Parathyroid adenoma (tissue), 2 donors: ENCODE data around the gene RCVRN.

Experiments used
- H2AFZ ChIP-seq: fragments of 300-600 bp; sonication (generic); one replicate; pipeline ENCODE4 v1.7.0; 2017; ENCODE audit warnings: antibody characterized with exemption, mild to moderate bottlenecking
- H3K27ac ChIP-seq: fragments of 300-600 bp; sonication (generic); one replicate; pipeline ENCODE4 v1.7.0; 2017
- H3K27me3 ChIP-seq: fragments of 300-600 bp; sonication (generic); one replicate; pipeline ENCODE4 v1.7.0; 2017; ENCODE audit warnings: low read length; ENCODE audit not compliant: control insufficient read depth, insufficient read depth
- H3K36me3 ChIP-seq: fragments of 300-600 bp; sonication (generic); one replicate; pipeline ENCODE4 v1.7.0; 2017; ENCODE audit warnings: low read length; ENCODE audit not compliant: control insufficient read depth, insufficient read depth
- H3K4me1 ChIP-seq: fragments of 300-600 bp; sonication (generic); one replicate; pipeline ENCODE4 v1.7.0; 2017; ENCODE audit warnings: control low read depth
- H3K4me2 ChIP-seq: fragments of 300-600 bp; sonication (generic); one replicate; pipeline ENCODE4 v1.7.0; 2017; ENCODE audit warnings: low read length
- H3K4me3 ChIP-seq: fragments of 300-600 bp; sonication (generic); one replicate; pipeline ENCODE4 v1.7.0; 2017; ENCODE audit warnings: low read depth, low read length
- H3K79me2 ChIP-seq: fragments of 300-600 bp; sonication (generic); one replicate; pipeline ENCODE4 v1.7.0; 2017; ENCODE audit warnings: control low read depth
- H3K9ac ChIP-seq: fragments of 300-600 bp; sonication (generic); one replicate; pipeline ENCODE4 v1.7.0; 2017; ENCODE audit warnings: mild to moderate bottlenecking
- H3K9me3 ChIP-seq: fragments of 300-600 bp; sonication (generic); one replicate; pipeline ENCODE4 v1.7.0; 2017; ENCODE audit warnings: low read length; ENCODE audit not compliant: control insufficient read depth
- TF ChIP-seq, protein P1 (sequence below): fragments of 300-600 bp; sonication (generic); IDR thresholded peaks from one replicate; pipeline ENCODE4 v1.7.0; 2017; ENCODE audit warnings: antibody characterized with exemption, mild to moderate bottlenecking
- donor health status: primary hyperparathyroidism.

Gene RCVRN

DNA sequence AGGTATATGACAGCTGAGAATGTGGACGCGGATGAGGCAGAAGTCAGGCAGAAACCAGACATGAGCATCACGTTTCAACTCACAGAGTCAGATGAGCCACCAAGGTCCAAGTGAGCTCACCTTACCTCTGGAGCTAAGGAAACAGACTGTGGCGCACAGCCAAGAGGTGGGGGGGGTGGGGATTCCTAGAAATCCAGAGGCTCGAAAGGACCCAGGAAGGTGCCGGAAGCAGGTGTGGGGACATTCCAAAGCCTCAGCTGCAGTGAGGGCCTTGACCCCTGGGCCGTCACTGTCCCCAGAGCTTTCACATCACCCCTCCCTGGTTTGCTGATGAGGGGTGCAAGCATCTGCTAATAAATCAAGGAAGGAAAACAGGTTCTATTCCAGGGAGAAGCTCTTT is 29.3 kb upstream of the RCVRN start:
- no peaks in the 10 kb centered on the region for H3K9me3 ChIP-seq
- no peak overlapping the region for H3K4me3 ChIP-seq
- no peaks in the 10 kb centered on the region for H3K36me3 ChIP-seq
- no peak overlapping the region for H2AFZ ChIP-seq
- TF ChIP-seq, protein P1, sequence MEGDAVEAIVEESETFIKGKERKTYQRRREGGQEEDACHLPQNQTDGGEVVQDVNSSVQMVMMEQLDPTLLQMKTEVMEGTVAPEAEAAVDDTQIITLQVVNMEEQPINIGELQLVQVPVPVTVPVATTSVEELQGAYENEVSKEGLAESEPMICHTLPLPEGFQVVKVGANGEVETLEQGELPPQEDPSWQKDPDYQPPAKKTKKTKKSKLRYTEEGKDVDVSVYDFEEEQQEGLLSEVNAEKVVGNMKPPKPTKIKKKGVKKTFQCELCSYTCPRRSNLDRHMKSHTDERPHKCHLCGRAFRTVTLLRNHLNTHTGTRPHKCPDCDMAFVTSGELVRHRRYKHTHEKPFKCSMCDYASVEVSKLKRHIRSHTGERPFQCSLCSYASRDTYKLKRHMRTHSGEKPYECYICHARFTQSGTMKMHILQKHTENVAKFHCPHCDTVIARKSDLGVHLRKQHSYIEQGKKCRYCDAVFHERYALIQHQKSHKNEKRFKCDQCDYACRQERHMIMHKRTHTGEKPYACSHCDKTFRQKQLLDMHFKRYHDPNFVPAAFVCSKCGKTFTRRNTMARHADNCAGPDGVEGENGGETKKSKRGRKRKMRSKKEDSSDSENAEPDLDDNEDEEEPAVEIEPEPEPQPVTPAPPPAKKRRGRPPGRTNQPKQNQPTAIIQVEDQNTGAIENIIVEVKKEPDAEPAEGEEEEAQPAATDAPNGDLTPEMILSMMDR: no peak
- H3K79me2 ChIP-seq: no peaks in the 10 kb centered on the region
- H3K27me3 ChIP-seq: no peaks in the 10 kb centered on the region
- no peak overlapping the region for H3K4me2 ChIP-seq
- H3K4me1 ChIP-seq: no peaks in the 10 kb centered on the region
- H3K9ac ChIP-seq: no peak overlapping the region
- no peak overlapping the region for H3K27ac ChIP-seq

DNA sequence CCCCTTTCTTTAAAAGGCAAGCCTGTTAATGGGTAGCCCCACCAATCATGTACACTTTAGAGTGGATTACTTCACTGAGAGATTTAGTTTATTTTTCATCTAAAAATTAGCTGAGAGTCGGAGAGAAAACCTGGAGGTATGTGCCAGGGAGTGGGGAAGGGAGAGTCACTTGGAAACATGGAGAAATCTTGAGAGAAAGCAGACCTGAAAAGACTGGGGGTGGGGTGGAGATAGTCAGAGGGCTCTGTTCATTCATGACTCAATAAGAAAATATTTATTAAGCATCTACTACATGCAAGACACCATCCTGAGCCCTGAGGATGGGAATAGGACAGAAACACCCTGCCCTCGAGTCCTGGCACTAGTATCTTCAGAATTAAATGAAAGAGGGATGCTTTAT is 27.4 kb upstream of the RCVRN start:
- H3K4me3 ChIP-seq: no peak overlapping the region
- H3K9ac ChIP-seq: no peak overlapping the region
- no peak overlapping the region for H2AFZ ChIP-seq
- no peaks in the 10 kb centered on the region for H3K36me3 ChIP-seq
- no peaks in the 10 kb centered on the region for H3K79me2 ChIP-seq
- H3K9me3 ChIP-seq: no peaks in the 10 kb centered on the region
- no peaks in the 10 kb centered on the region for H3K27me3 ChIP-seq
- no peak overlapping the region for H3K4me2 ChIP-seq
- H3K4me1 ChIP-seq: no peaks in the 10 kb centered on the region
- H3K27ac ChIP-seq: no peak overlapping the region
- TF ChIP-seq, protein P1: no peak

DNA sequence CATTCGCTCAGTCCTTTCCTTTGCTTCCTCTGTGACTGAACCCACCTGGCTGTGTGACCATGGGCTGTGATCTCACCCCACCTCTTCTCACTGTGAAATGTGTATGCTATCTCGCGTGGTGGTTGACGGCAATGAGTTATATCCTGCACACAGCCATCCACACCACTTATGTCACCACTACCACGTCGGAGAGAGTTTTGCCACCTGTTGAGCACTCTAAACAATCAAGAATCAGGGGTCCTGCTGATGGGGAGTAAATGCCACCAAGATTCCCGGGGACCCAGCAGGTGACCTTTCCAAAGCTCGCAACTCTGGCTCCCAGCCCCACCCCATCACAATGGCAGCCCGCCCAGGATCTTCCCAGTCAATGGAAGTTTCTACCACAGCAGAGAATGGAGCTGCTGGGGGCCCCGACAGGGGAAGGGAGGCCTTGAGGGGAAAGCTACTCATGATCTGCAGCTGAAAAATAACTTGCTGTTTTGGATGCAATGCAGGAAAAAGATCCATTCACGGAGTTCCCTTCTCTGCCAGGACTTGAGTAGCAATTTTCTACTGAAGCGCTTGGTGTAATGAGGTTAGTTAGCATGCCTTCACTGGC is 26.2 kb upstream of the RCVRN start:
- no peak overlapping the region for H3K9ac ChIP-seq
- no peaks in the 10 kb centered on the region for H3K79me2 ChIP-seq
- no peak overlapping the region for H3K27ac ChIP-seq
- no peak overlapping the region for H2AFZ ChIP-seq
- H3K4me3 ChIP-seq: no peak overlapping the region
- H3K9me3 ChIP-seq: no peaks in the 10 kb centered on the region
- TF ChIP-seq, protein P1: no peak
- H3K4me1 ChIP-seq: no peaks in the 10 kb centered on the region
- no peaks in the 10 kb centered on the region for H3K36me3 ChIP-seq
- H3K4me2 ChIP-seq: no peak overlapping the region
- no peaks in the 10 kb centered on the region for H3K27me3 ChIP-seq

DNA sequence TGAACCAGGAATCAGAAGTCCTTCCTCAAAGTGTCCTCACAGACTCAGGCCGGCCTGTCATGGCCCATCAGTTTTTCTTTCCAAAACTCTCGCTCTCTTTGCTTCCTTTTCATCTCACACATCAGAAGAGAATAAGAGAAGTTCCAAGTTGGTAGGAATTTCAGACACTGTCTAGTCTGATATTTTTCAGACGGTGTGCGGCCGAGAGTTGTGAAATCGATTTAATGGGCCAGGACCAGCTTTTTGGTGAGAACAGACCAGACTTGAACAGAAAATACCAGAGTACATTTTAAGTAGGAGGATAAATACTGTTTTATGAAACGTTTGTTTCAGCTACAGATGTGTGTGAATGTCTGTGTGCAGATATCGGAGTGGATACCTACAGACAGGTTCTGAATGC is 24.8 kb upstream of the RCVRN start:
- Histone ChIP-seq H3K27ac (no peak overlapping the region), H3K9me3 (no peaks in the 10 kb centered on the region), H3K36me3 (no peaks in the 10 kb centered on the region), H3K27me3 (no peaks in the 10 kb centered on the region), H3K9ac (no peak overlapping the region), H2AFZ (no peak overlapping the region), H3K79me2 (no peaks in the 10 kb centered on the region), H3K4me3 (no peak overlapping the region), H3K4me2 (no peak overlapping the region), H3K4me1 (no peaks in the 10 kb centered on the region)
- TF ChIP-seq, protein P1: no peak

DNA sequence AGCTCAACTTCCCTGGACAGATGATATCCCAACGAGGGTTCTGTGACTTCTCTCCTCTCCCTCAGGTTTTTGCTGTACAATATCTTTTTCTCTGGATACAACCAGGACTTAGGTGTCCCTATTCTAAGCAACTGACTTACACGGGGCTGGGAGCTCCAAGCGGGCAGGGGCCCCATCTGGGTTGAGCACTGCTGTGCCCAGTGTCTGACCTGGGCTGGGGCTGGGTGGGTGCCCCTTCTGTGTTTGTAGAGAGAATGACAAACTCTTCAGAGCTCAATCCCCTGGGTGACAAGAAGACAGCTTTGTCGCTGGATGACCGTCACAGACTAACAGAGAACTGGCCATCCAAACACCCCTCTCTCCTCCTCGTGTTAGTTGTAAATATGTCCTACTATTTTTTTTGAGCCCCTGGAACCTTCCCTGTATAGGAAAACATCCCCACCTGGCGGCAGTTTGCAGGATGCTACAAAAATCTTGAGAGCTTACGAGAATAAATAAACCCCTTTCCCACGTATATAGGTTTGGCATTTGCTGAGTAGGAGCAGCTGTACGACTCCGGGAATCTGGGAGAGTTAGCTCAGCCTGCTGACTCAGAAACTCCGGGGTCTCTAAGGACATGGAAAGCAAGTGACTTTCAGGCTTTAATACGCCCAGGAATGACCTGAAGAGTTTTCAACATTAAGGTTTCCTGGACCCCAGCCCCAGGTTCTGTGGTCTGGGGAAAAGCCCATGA is 23.7 kb upstream of the RCVRN start:
- no peak overlapping the region for H3K4me3 ChIP-seq
- H3K9me3 ChIP-seq: no peaks in the 10 kb centered on the region
- H3K27me3 ChIP-seq: no peaks in the 10 kb centered on the region
- H3K36me3 ChIP-seq: no peaks in the 10 kb centered on the region
- peak overlapping the region; percentile 33 for H2AFZ ChIP-seq
- H3K27ac ChIP-seq: no peak overlapping the region
- TF ChIP-seq, protein P1: peak; percentile 8
- no peak overlapping the region for H3K4me2 ChIP-seq
- H3K79me2 ChIP-seq: no peaks in the 10 kb centered on the region
- H3K4me1 ChIP-seq: no peaks in the 10 kb centered on the region
- no peak overlapping the region for H3K9ac ChIP-seq
